Liver (tissue), 9 donors: ENCODE measurements around the gene GZMM. TPM values are rescaled to one million over a fixed set of nuclear protein-coding genes. Genes with fewer than 3 reads are reported as not detected.

Experiments used
- DNase-seq: peaks from one replicate; pipeline ENCODE4 v3.0.0-alpha.2; 2017; ENCODE audit warnings: low spot score
- H3K27ac ChIP-seq, 2 donors: one replicate each; pipeline ENCODE4 v1.7.0; 2013; ENCODE audit warnings: inconsistent platforms in 2 of 2, low read length in 2 of 2, control low read depth in 1 of 2, low read depth in 1 of 2, mild to moderate bottlenecking in 1 of 2
- H3K27me3 ChIP-seq, 4 donors: one replicate each; pipeline versions ENCODE4 v1.6.1 to v1.7.0; 2013; ENCODE audit warnings: low read length in 3 of 4, inconsistent platforms in 1 of 4, mild to moderate bottlenecking in 1 of 4, moderate library complexity in 1 of 4; ENCODE audit not compliant: control insufficient read depth in 4 of 4, insufficient read depth in 4 of 4
- H3K36me3 ChIP-seq, 4 donors: one replicate each; pipeline versions ENCODE4 v1.6.1 to v1.7.0; 2013; ENCODE audit warnings: low read length in 3 of 4, mild to moderate bottlenecking in 3 of 4, low read depth in 1 of 4, moderate library complexity in 1 of 4; ENCODE audit not compliant: control insufficient read depth in 4 of 4, insufficient read depth in 3 of 4
- H3K4me1 ChIP-seq, 4 donors: one replicate each; pipeline versions ENCODE4 v1.6.1 to v1.7.0; 2013; ENCODE audit warnings: low read length in 3 of 4, mild to moderate bottlenecking in 3 of 4, moderate library complexity in 1 of 4; ENCODE audit not compliant: control insufficient read depth in 4 of 4, insufficient read depth in 4 of 4
- H3K4me3 ChIP-seq, 3 donors: one replicate each; pipeline versions ENCODE4 v1.6.1 to v1.7.0; 2013; ENCODE audit warnings: low read length in 3 of 3, control low read depth in 1 of 3, low read depth in 1 of 3, mild to moderate bottlenecking in 1 of 3
- H3K9ac ChIP-seq, 2 donors: one replicate each; pipeline ENCODE4 v1.7.0; 2013; ENCODE audit warnings: low read length in 2 of 2, mild to moderate bottlenecking in 2 of 2, moderate library complexity in 2 of 2, control low read depth in 1 of 2, low read depth in 1 of 2
- H3K9me3 ChIP-seq, 4 donors: one replicate each; pipeline versions ENCODE4 v1.6.1 to v1.7.0; 2013; ENCODE audit warnings: low read length in 3 of 4; ENCODE audit not compliant: control insufficient read depth in 4 of 4
- ATF3 ChIP-seq: IDR thresholded peaks from 2 replicates; pipeline ENCODE4 v1.6.1; 2016; ENCODE audit warnings: antibody characterized with exemption
- CTCF ChIP-seq: fragments of 150-350 bp; IDR thresholded peaks from 2 replicates; pipeline ENCODE4 v1.5.1; 2017; ENCODE audit warnings: improper control_type of control experiment, low read depth, low read length; ENCODE audit not compliant: missing input control
- EGR1 ChIP-seq, 2 donors: IDR thresholded peaks; 2 replicates each; pipeline ENCODE4 v1.6.1; 2016 to 2018; ENCODE audit warnings: antibody characterized with exemption in 2 of 2, low read depth in 2 of 2
- FOXA1 ChIP-seq: IDR thresholded peaks from 2 replicates; pipeline ENCODE4 v1.6.1; 2016; ENCODE audit warnings: antibody characterized with exemption
- FOXA2 ChIP-seq: IDR thresholded peaks from 2 replicates; pipeline ENCODE4 v1.6.1; 2016; ENCODE audit warnings: antibody characterized with exemption
- GABPA ChIP-seq, 2 donors: IDR thresholded peaks in 1 of 2; conservative IDR thresholded peaks in 1 of 2; 2 replicates each; pipeline ENCODE4 v1.6.1; 2016; ENCODE audit warnings: antibody characterized with exemption in 2 of 2, mild to moderate bottlenecking in 1 of 2, moderate library complexity in 1 of 2
- HNF4A ChIP-seq, 2 donors: conservative IDR thresholded peaks; 2 replicates each; pipeline ENCODE4 v1.6.1; 2016; ENCODE audit warnings: antibody characterized with exemption in 2 of 2, mild to moderate bottlenecking in 2 of 2
- HNF4G ChIP-seq: IDR thresholded peaks from 2 replicates; pipeline ENCODE4 v1.6.1; 2016; ENCODE audit warnings: antibody characterized with exemption
- JUND ChIP-seq, 2 donors: IDR thresholded peaks; 2 replicates each; pipeline ENCODE4 v1.6.1; 2016; ENCODE audit warnings: antibody characterized with exemption in 2 of 2
- MAX ChIP-seq: IDR thresholded peaks from 2 replicates; pipeline ENCODE4 v1.6.1; 2016; ENCODE audit warnings: antibody characterized with exemption
- NR2F2 ChIP-seq: IDR thresholded peaks from 2 replicates; pipeline ENCODE4 v1.6.1; 2016; ENCODE audit warnings: antibody characterized with exemption
- RAD21 ChIP-seq, 2 donors: IDR thresholded peaks; 2 replicates each; pipeline ENCODE4 v1.6.1; 2016; ENCODE audit warnings: antibody characterized with exemption in 2 of 2, mild to moderate bottlenecking in 2 of 2
- REST ChIP-seq: IDR thresholded peaks from 2 replicates; pipeline ENCODE4 v1.6.1; 2016; ENCODE audit warnings: antibody characterized with exemption, mild to moderate bottlenecking
- RXRA ChIP-seq, 2 donors: IDR thresholded peaks; 2 replicates each; pipeline ENCODE4 v1.6.1; 2017 to 2018; ENCODE audit warnings: antibody characterized with exemption in 2 of 2, mild to moderate bottlenecking in 1 of 2
- SP1 ChIP-seq: IDR thresholded peaks from 2 replicates; pipeline ENCODE4 v1.6.1; 2018; ENCODE audit warnings: antibody characterized with exemption, mild to moderate bottlenecking
- TAF1 ChIP-seq: conservative IDR thresholded peaks from 2 replicates; pipeline ENCODE4 v1.6.1; 2016; ENCODE audit warnings: antibody characterized with exemption, mild to moderate bottlenecking
- YY1 ChIP-seq: IDR thresholded peaks from 2 replicates; pipeline ENCODE4 v1.6.1; 2016; ENCODE audit warnings: antibody characterized with exemption, mild to moderate bottlenecking
- ZBTB33 ChIP-seq: IDR thresholded peaks from 2 replicates; pipeline ENCODE4 v1.6.1; 2016; ENCODE audit warnings: antibody characterized with exemption
- WGBS: extraction: QIAGEN DNeasy Blood & Tissue Kit; methylation state at CpG from one replicate; pipeline ENCODE4 v1.1.7; 2013; 5-methylcytosine and 5-hydroxymethylcytosine counted together
- polyA plus RNA-seq, 2 donors: library from polyadenylated mRNA; stranded (reverse) in 1 of 2; unstranded in 1 of 2; fragments of 200-250 nt in 1 of 2; fragments of >200 nt in 1 of 2; fragmentation: Nextera tagmentation in 1 of 2; extraction: Ambion mirVana in 1 of 2; gene quantifications; one replicate each; pipeline versions ENCODE4 v1.2.1 to v1.2.3, GENCODE V29; 2013 to 2015
- total RNA-seq, 2 donors: library from RNA; depleted of rRNA; stranded (reverse); fragments of >200 nt; gene quantifications; one replicate each; pipeline ENCODE4 v1.2.3, GENCODE V29; 2014
- donor health status: healthy.
- donor health status: healthy.
- donor health status: healthy.
- donor health status: healthy.
- donor health status: healthy.

Gene GZMM
- total and polyA plus RNA-seq, 4 donors: 0.28 to 1.3 (median 1.1) TPM

- Histone ChIP-seq H3K4me3 (no peak overlapping the region), H3K9me3 (no peaks in the 10 kb centered on the region), H3K4me1 (no peaks in the 10 kb centered on the region), H3K36me3 (peaks cover 9 to 24% (median 13%) of the 10 kb centered on the region in 4 donors), H3K27me3 (no peaks in the 10 kb centered on the region), H3K27ac (no peak overlapping the region), H3K9ac (no peak overlapping the region)
- WGBS: 83% methylated on average over 31 of the region's 31 CpGs
- DNase-seq: no peak
- no peak for TF ChIP-seq RXRA (IDR thresholded peaks at IDR 0.05)
- no peak for TF ChIP-seq SP1
- TF ChIP-seq ATF3: no peak
- no peak for TF ChIP-seq HNF4A (conservative IDR thresholded peaks at IDR 0.05)
- no peak for TF ChIP-seq JUND (IDR thresholded peaks at IDR 0.05)
- no peak for TF ChIP-seq MAX
- TF ChIP-seq EGR1 (IDR thresholded peaks at IDR 0.05; ENCODE audit: low read depth in 2 of 2): no peak
- TF ChIP-seq RAD21 (IDR thresholded peaks at IDR 0.05): no peak
- TF ChIP-seq NR2F2: no peak
- TF ChIP-seq CTCF: no peak
- no peak for TF ChIP-seq FOXA1
- no peak for TF ChIP-seq REST
- TF ChIP-seq ZBTB33: no peak
- no peak for TF ChIP-seq TAF1
- no peak for TF ChIP-seq FOXA2
- no peak for TF ChIP-seq HNF4G
- no peak for TF ChIP-seq YY1
- TF ChIP-seq GABPA (IDR thresholded peaks at IDR 0.05 in 1 of 2, conservative IDR thresholded peaks at IDR 0.05 in 1 of 2): no peak
Observed at GRCh38 chr19:582497-583197, 38.8 kb downstream of the GZMM start.
